Measurements from ENCODE around the gene JARID2. TPM values are rescaled to one million over a fixed set of nuclear protein-coding genes. Genes with fewer than 3 reads are reported as not detected.

Gene JARID2
- total and polyA plus RNA-seq, 9 of the 15 experiments (the other 6 are each of a cell fraction or from before 2014, with no cell fraction given) = 5.0 to 29.0 (median 15.6) TPM

DNA sequence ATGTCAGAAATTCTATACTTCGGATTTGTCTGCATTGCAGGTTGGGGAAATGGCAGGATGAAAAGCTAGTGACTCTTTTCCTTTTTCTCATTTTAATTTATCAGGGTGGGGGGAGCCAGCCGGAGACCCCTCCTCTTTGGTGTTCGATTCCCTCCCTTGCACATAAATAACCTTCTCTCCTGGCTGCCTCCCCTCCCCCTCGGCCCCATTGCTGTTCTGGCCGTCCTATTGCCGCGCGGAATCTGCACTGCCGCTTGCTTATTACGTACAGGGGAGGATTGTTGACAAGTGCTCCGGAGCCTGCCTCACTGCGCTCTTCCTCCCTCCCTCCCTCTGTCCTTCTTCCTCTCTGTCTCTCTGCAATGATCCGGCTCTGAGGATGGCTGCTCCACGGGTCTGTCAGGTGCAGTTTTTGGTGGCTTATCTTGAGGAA is 154.7 kb downstream of the JARID2 start:
- Histone ChIP-seq H2AFZ (ENCODE audit: low read depth, low read length) (no peak overlapping the region), H3K4me1 (replicated peaks in 1 of 2; ENCODE audit: control insufficient read depth in 2 of 2, insufficient read depth in 2 of 2, low read length in 2 of 2) (peaks cover 13 to 63% of the 10 kb centered on the region in 2 experiments; a peak in 4 of 5 replicates), H3K9me3 (replicated peaks; ENCODE audit: control insufficient read depth, insufficient read depth, low read depth, low read length) (no peaks in the 10 kb centered on the region), H3K9ac (ENCODE audit: insufficient read depth in 1 of 2, low read depth in 2 of 2, low read length in 2 of 2) (peak overlapping the region; percentile 7 to 78; a peak in 2 of 4 replicates), H3K79me2 (ENCODE audit: control insufficient read depth, insufficient read depth, low read length) (peaks cover 98% of the 10 kb centered on the region), H4K20me1 (replicated peaks; ENCODE audit: control insufficient read depth, insufficient read depth, low read length) (peaks cover 45% of the 10 kb centered on the region), H3K27me3 (ENCODE audit: control insufficient read depth in 2 of 2, insufficient read depth in 2 of 2, low read length in 2 of 2) (no peaks in the 10 kb centered on the region), H3K27ac (ENCODE audit: extremely low read depth, low read depth, low read length) (peak overlapping the region; percentile 64; the same call in 2 of the 3 replicates), H3K9me1 (ENCODE audit: control insufficient read depth, insufficient read depth, low read length) (no peaks in the 10 kb centered on the region), H3K4me3 (peak overlapping the region; percentile 29), H3K36me3 (ENCODE audit: control insufficient read depth, insufficient read depth, low read length) (no peaks in the 10 kb centered on the region), H3K4me2 (ENCODE audit: insufficient read depth, low read length) (peak overlapping the region; percentile 65)
- in situ Hi-C loops (cut with MboI) (no loop called here), intact Hi-C loops (cut with micrococcal nuclease) (loop anchor here (2.0 kb wide), 1 partner anchor 222 kb away; no protein-coding TSS in a partner anchor)
- no TSS peak for BruUV-seq (replicated peaks)
- ATAC-seq (peak; percentile 91), FAIRE-seq (peak; percentile 73), DNase-seq (ENCODE audit: extremely low read depth in 1 of 4, low spot score in 3 of 4) (peak; percentile 68 to 86 (median 74))
- POLR2A ChIA-PET = interaction anchor here (0.6 to 2.6 kb wide), 9 partner anchors 8 to 1179 kb away, joined by 3 to 12 read pairs (median 4); no protein-coding TSS in a partner anchor
- CTCF ChIA-PET (ENCODE audit: low intra/inter-chr PET ratio) = no interaction called here
- under 1% methylated on average over 14 of the region's 14 CpGs for WGBS (ENCODE audit: insufficient coverage, low coverage, missing lambda C conversion rate)
- peak; percentile 31; the same call in 1 of the 2 replicates for TF ChIP-seq RB1 (IDR thresholded peaks at IDR 0.05; ENCODE audit: low read depth)
- TF ChIP-seq, protein P1, sequence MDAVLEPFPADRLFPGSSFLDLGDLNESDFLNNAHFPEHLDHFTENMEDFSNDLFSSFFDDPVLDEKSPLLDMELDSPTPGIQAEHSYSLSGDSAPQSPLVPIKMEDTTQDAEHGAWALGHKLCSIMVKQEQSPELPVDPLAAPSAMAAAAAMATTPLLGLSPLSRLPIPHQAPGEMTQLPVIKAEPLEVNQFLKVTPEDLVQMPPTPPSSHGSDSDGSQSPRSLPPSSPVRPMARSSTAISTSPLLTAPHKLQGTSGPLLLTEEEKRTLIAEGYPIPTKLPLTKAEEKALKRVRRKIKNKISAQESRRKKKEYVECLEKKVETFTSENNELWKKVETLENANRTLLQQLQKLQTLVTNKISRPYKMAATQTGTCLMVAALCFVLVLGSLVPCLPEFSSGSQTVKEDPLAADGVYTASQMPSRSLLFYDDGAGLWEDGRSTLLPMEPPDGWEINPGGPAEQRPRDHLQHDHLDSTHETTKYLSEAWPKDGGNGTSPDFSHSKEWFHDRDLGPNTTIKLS (IDR thresholded peaks at IDR 0.05; ENCODE audit: borderline replicate concordance, low read depth) = no peak
- TF ChIP-seq ILF3 (IDR thresholded peaks at IDR 0.05; ENCODE audit: borderline replicate concordance) = no peak
- TF ChIP-seq SLC30A9 (CRISPR knock-in tag; IDR thresholded peaks at IDR 0.05) = no peak
- TF ChIP-seq ATF1 (CRISPR knock-in tag; IDR thresholded peaks at IDR 0.05) = no peak
- TF ChIP-seq ATF1 (tag; IDR thresholded peaks at IDR 0.05) = peak; percentile 72
- TF ChIP-seq, protein P2, sequence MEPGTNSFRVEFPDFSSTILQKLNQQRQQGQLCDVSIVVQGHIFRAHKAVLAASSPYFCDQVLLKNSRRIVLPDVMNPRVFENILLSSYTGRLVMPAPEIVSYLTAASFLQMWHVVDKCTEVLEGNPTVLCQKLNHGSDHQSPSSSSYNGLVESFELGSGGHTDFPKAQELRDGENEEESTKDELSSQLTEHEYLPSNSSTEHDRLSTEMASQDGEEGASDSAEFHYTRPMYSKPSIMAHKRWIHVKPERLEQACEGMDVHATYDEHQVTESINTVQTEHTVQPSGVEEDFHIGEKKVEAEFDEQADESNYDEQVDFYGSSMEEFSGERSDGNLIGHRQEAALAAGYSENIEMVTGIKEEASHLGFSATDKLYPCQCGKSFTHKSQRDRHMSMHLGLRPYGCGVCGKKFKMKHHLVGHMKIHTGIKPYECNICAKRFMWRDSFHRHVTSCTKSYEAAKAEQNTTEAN (CRISPR knock-in tag; IDR thresholded peaks at IDR 0.05) = no peak
- no peak for TF ChIP-seq NR0B1 (IDR thresholded peaks at IDR 0.05; ENCODE audit: partially characterized antibody)
- TF ChIP-seq BHLHE40 (IDR thresholded peaks at IDR 0.05; ENCODE audit: low read length) = 0 out of 2 replicates have a peak, but pooled peaks have one; percentile 5
- TF ChIP-seq SRSF9 (IDR thresholded peaks at IDR 0.05; ENCODE audit: borderline replicate concordance, low read depth, low read length) = no peak
- peak; percentile 93 for TF ChIP-seq MTA1 (IDR thresholded peaks at IDR 0.05; ENCODE audit: borderline replicate concordance)
- TF ChIP-seq, protein P3, sequence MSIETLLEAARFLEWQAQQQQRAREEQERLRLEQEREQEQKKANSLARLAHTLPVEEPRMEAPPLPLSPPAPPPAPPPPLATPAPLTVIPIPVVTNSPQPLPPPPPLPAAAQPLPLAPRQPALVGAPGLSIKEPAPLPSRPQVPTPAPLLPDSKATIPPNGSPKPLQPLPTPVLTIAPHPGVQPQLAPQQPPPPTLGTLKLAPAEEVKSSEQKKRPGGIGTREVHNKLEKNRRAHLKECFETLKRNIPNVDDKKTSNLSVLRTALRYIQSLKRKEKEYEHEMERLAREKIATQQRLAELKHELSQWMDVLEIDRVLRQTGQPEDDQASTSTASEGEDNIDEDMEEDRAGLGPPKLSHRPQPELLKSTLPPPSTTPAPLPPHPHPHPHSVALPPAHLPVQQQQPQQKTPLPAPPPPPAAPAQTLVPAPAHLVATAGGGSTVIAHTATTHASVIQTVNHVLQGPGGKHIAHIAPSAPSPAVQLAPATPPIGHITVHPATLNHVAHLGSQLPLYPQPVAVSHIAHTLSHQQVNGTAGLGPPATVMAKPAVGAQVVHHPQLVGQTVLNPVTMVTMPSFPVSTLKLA (conservative IDR thresholded peaks at IDR 0.05) = 0 out of 4 replicates have a peak, but pooled peaks of 1 of the 2 experiments have one; percentile 5
- TF ChIP-seq ERF (CRISPR knock-in tag; IDR thresholded peaks at IDR 0.05) = no peak
- peak; percentile 77 for TF ChIP-seq ZBTB7A (IDR thresholded peaks at IDR 0.05; ENCODE audit: borderline replicate concordance, control insufficient read depth, low read depth, low read length)
- 0 out of 2 replicates have a peak, but pooled peaks have one; percentile 40 for TF ChIP-seq ZSCAN29 (IDR thresholded peaks at IDR 0.05)
- TF ChIP-seq, protein P4, sequence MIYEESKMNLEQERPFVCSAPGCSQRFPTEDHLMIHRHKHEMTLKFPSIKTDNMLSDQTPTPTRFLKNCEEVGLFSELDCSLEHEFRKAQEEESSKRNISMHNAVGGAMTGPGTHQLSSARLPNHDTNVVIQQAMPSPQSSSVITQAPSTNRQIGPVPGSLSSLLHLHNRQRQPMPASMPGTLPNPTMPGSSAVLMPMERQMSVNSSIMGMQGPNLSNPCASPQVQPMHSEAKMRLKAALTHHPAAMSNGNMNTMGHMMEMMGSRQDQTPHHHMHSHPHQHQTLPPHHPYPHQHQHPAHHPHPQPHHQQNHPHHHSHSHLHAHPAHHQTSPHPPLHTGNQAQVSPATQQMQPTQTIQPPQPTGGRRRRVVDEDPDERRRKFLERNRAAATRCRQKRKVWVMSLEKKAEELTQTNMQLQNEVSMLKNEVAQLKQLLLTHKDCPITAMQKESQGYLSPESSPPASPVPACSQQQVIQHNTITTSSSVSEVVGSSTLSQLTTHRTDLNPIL (CRISPR knock-in tag; IDR thresholded peaks at IDR 0.05) = no peak

All from K562 (cell line).